CD8-positive, alpha-beta memory T cell (primary cell): ENCODE results near the gene NCS1. TPM values are rescaled to one million over a fixed set of nuclear protein-coding genes. Genes with fewer than 3 reads are reported as not detected.
A peak's percentile ranks its signal among the peaks of the same experiment; 100 is the strongest.

Experiments
- CTCF ChIA-PET: fragments of 350-600 bp; sonication (Branson Sonifier 250); formaldehyde crosslinking; loops from one replicate; lab custom pipeline; 2021; ENCODE audit warnings: antibody characterized with exemption; lab: Charles Lee
- POLR2A ChIA-PET: fragments of 350-600 bp; sonication (Branson Sonifier 250); formaldehyde crosslinking; loops from one replicate; lab custom pipeline; 2021; ENCODE audit warnings: antibody characterized with exemption; lab: Charles Lee
- DNase-seq, 5 donors: peaks; one replicate each; pipeline versions ENCODE4 v3.0.0 to v3.0.0-alpha.2; 2020 to 2022; ENCODE audit warnings: mixed read lengths in 1 of 5
- H3K27ac ChIP-seq: one replicate; pipeline ENCODE4 v1.7.0; 2013; ENCODE audit warnings: low read depth, mild to moderate bottlenecking, low read length, moderate library complexity
- H3K27me3 ChIP-seq: 2 replicates; pipeline ENCODE4 v1.7.0; 2013; ENCODE audit warnings: low read length, mild to moderate bottlenecking; ENCODE audit not compliant: insufficient read depth, poor library complexity, severe bottlenecking
- H3K36me3 ChIP-seq: 2 replicates; pipeline ENCODE4 v1.7.0; 2013; ENCODE audit warnings: mild to moderate bottlenecking, low read length, moderate library complexity; ENCODE audit not compliant: insufficient read depth
- H3K4me1 ChIP-seq: 2 replicates; pipeline ENCODE4 v1.7.0; 2013; ENCODE audit warnings: mild to moderate bottlenecking, low read length, moderate library complexity; ENCODE audit not compliant: insufficient read depth
- H3K4me3 ChIP-seq: 2 replicates; pipeline ENCODE4 v1.7.0; 2013; ENCODE audit warnings: mild to moderate bottlenecking, low read length
- H3K9me3 ChIP-seq: 2 replicates; pipeline ENCODE4 v1.7.0; 2013; ENCODE audit warnings: mild to moderate bottlenecking, low read length
- H3K27ac Mint-ChIP-seq, 8 donors: one replicate each; pipeline ENCODE4 v1.8.0; 2020 to 2021; ENCODE audit warnings: mixed read lengths in 8 of 8, mild to moderate bottlenecking in 6 of 8, inconsistent platforms in 3 of 8, moderate library complexity in 3 of 8
- H3K27me3 Mint-ChIP-seq, 2 donors: one replicate each; pipeline ENCODE4 v1.8.0; 2020 to 2021; ENCODE audit warnings: mixed read lengths in 2 of 2, mild to moderate bottlenecking in 1 of 2, moderate library complexity in 1 of 2
- H3K36me3 Mint-ChIP-seq, 3 donors: one replicate each; pipeline ENCODE4 v1.8.0; 2020 to 2021; ENCODE audit warnings: mixed read lengths in 3 of 3, inconsistent platforms in 1 of 3, mild to moderate bottlenecking in 1 of 3
- H3K4me1 Mint-ChIP-seq, 3 donors: one replicate each; pipeline ENCODE4 v1.8.0; 2020 to 2021; ENCODE audit warnings: mixed read lengths in 3 of 3, inconsistent platforms in 1 of 3, mild to moderate bottlenecking in 1 of 3
- H3K4me3 Mint-ChIP-seq, 7 donors: one replicate each; pipeline ENCODE4 v1.8.0; 2020 to 2021; ENCODE audit warnings: mixed read lengths in 7 of 7, mild to moderate bottlenecking in 6 of 7, moderate library complexity in 4 of 7, inconsistent platforms in 2 of 7
- H3K9me3 Mint-ChIP-seq, 5 donors: one replicate each; pipeline ENCODE4 v1.8.0; 2020 to 2022; ENCODE audit warnings: mixed read lengths in 5 of 5, mild to moderate bottlenecking in 3 of 5, moderate library complexity in 2 of 5, inconsistent platforms in 1 of 5
- polyA plus RNA-seq: library from polyadenylated mRNA; unstranded; fragments of 300-500 nt; fragmentation: Illumina TruSeq; gene quantifications from one replicate; pipeline ENCODE4 v1.2.3, GENCODE V29; 2021
- total RNA-seq, 2 experiments: library from RNA; stranded (reverse); gene quantifications; one replicate each; pipeline ENCODE4 v1.2.3, GENCODE V29; 2021

The NCS1 gene
- total and polyA plus RNA-seq, 3 experiments from 2014 or later: 0.54 to 24.3 (median 23.6) TPM

GRCh38 chr9:130129432-130130061, 42.7 kb upstream of the NCS1 start:
- H3K36me3 Mint-ChIP-seq: peaks cover 0 to 45% (median 8%) of the 10 kb centered on the region in 3 donors
- Histone ChIP-seq H3K9me3 (no peaks in the 10 kb centered on the region), H3K27ac (peak overlapping the region; percentile 93), H3K27me3 (no peaks in the 10 kb centered on the region), H3K4me1 (peaks cover 56% of the 10 kb centered on the region), H3K4me3 (peak overlapping the region; percentile 40), H3K36me3 (peaks cover 7% of the 10 kb centered on the region)
- H3K27ac Mint-ChIP-seq: peak overlapping the region; percentile 99 to 100 (median 100)
- H3K9me3 Mint-ChIP-seq: no peaks in the 10 kb centered on the region
- peak in 2 of 5 donors; percentile 6 to 12 for DNase-seq
- CTCF ChIA-PET: interaction anchor here (1.7 to 2.4 kb wide), 2 partner anchors 9 to 22 kb away, joined by 4 to 18 read pairs; no protein-coding TSS in a partner anchor
- H3K4me3 Mint-ChIP-seq: peak overlapping the region; percentile 77 to 94 (median 86)
- H3K27me3 Mint-ChIP-seq: peaks cover 0 to 4% of the 10 kb centered on the region in 2 donors
- H3K4me1 Mint-ChIP-seq: peaks cover 61 to 70% (median 63%) of the 10 kb centered on the region in 3 donors
- POLR2A ChIA-PET: no interaction called here

- H3K27ac ChIP-seq: no peak overlapping the region
- Mint-ChIP-seq H3K9me3 (no peaks in the 10 kb centered on the region), H3K36me3 (peaks cover 12 to 56% (median 13%) of the 10 kb centered on the region in 3 donors), H3K27me3 (peaks cover 0 to 4% of the 10 kb centered on the region in 2 donors), H3K27ac (peak overlapping the region in 6 of 8 donors; percentile 40 to 100 (median 88)), H3K4me3 (peak overlapping the region in 1 of 7 donors; percentile 70), H3K4me1 (peaks cover 61 to 74% (median 65%) of the 10 kb centered on the region in 3 donors)
- no peaks in the 10 kb centered on the region for H3K27me3 ChIP-seq
- no peak overlapping the region for H3K4me3 ChIP-seq
- DNase-seq: no peak
- H3K36me3 ChIP-seq: peaks cover 15% of the 10 kb centered on the region
- no peaks in the 10 kb centered on the region for H3K9me3 ChIP-seq
- ChIA-PET POLR2A (no interaction called here), CTCF (no interaction called here)
- H3K4me1 ChIP-seq: peaks cover 46% of the 10 kb centered on the region
These were observed 39.5 kb upstream of the NCS1 start for GRCh38 chr9:130132746-130133145.

- Histone ChIP-seq H3K27me3 (no peaks in the 10 kb centered on the region), H3K36me3 (peaks cover 8% of the 10 kb centered on the region), H3K9me3 (no peaks in the 10 kb centered on the region), H3K4me3 (no peak overlapping the region), H3K4me1 (peaks cover 21% of the 10 kb centered on the region), H3K27ac (no peak overlapping the region)
- no peak for DNase-seq
- peak overlapping the region in 2 of 8 donors; percentile 42 to 48 for H3K27ac Mint-ChIP-seq
- H3K9me3 Mint-ChIP-seq: no peaks in the 10 kb centered on the region
- peaks cover 8 to 38% (median 17%) of the 10 kb centered on the region in 3 donors for H3K36me3 Mint-ChIP-seq
- H3K27me3 Mint-ChIP-seq: no peaks in the 10 kb centered on the region
- H3K4me1 Mint-ChIP-seq: peaks cover 35 to 58% (median 36%) of the 10 kb centered on the region in 3 donors
- ChIA-PET CTCF (no interaction called here), POLR2A (no interaction called here)
- H3K4me3 Mint-ChIP-seq: no peak overlapping the region
These were observed 35.0 kb upstream of the NCS1 start for GRCh38 chr9:130137081-130137640.

- peak overlapping the region in 2 of 8 donors; percentile 42 to 48 for H3K27ac Mint-ChIP-seq
- H3K9me3 ChIP-seq: no peaks in the 10 kb centered on the region
- no peaks in the 10 kb centered on the region for H3K9me3 Mint-ChIP-seq
- no peak overlapping the region for H3K27ac ChIP-seq
- no peak for DNase-seq
- H3K4me1 Mint-ChIP-seq: peaks cover 30 to 54% (median 36%) of the 10 kb centered on the region in 3 donors
- ChIA-PET CTCF (no interaction called here), POLR2A (no interaction called here)
- H3K4me1 ChIP-seq: peaks cover 19% of the 10 kb centered on the region
- H3K36me3 Mint-ChIP-seq: peaks cover 8 to 38% (median 17%) of the 10 kb centered on the region in 3 donors
- no peaks in the 10 kb centered on the region for H3K27me3 Mint-ChIP-seq
- H3K4me3 Mint-ChIP-seq: no peak overlapping the region
- no peaks in the 10 kb centered on the region for H3K27me3 ChIP-seq
- H3K4me3 ChIP-seq: no peak overlapping the region
- peaks cover 8% of the 10 kb centered on the region for H3K36me3 ChIP-seq
These were observed 34.5 kb upstream of the NCS1 start for GRCh38 chr9:130137641-130138081.

- Mint-ChIP-seq H3K27ac (peak overlapping the region in 3 of 8 donors; percentile 43 to 48 (median 47)), H3K4me3 (no peak overlapping the region), H3K36me3 (peaks cover 7 to 32% (median 17%) of the 10 kb centered on the region in 3 donors), H3K9me3 (no peaks in the 10 kb centered on the region), H3K27me3 (no peaks in the 10 kb centered on the region), H3K4me1 (peaks cover 27 to 48% (median 30%) of the 10 kb centered on the region in 3 donors)
- no peak for DNase-seq
- Histone ChIP-seq H3K36me3 (peaks cover 8% of the 10 kb centered on the region), H3K4me1 (peaks cover 19% of the 10 kb centered on the region), H3K27me3 (peaks cover 1% of the 10 kb centered on the region), H3K27ac (no peak overlapping the region), H3K9me3 (no peaks in the 10 kb centered on the region), H3K4me3 (no peak overlapping the region)
- CTCF ChIA-PET: interaction anchor here (1.0 kb wide), 1 partner anchor 10 kb away, joined by 4 read pairs; no protein-coding TSS in a partner anchor
- POLR2A ChIA-PET: interaction anchor here (0.5 kb wide), 1 partner anchor 15 kb away, joined by 4 read pairs; no protein-coding TSS in a partner anchor
These were observed 34.0 kb upstream of the NCS1 start for GRCh38 chr9:130138171-130138653.

- H3K36me3 Mint-ChIP-seq: peaks cover 6 to 29% (median 17%) of the 10 kb centered on the region in 3 donors
- H3K27me3 ChIP-seq: peaks cover 7% of the 10 kb centered on the region
- H3K4me1 ChIP-seq: peaks cover 24% of the 10 kb centered on the region
- peaks cover 8% of the 10 kb centered on the region for H3K36me3 ChIP-seq
- no peak overlapping the region for H3K4me3 ChIP-seq
- no peaks in the 10 kb centered on the region for H3K9me3 ChIP-seq
- H3K4me3 Mint-ChIP-seq: no peak overlapping the region
- DNase-seq: no peak
- peaks cover 31 to 49% (median 32%) of the 10 kb centered on the region in 3 donors for H3K4me1 Mint-ChIP-seq
- no peak overlapping the region for H3K27ac ChIP-seq
- H3K27me3 Mint-ChIP-seq: peaks cover 2 to 4% of the 10 kb centered on the region in 2 donors
- H3K9me3 Mint-ChIP-seq: no peaks in the 10 kb centered on the region
- peak overlapping the region in 3 of 8 donors; percentile 43 to 47 (median 45) for H3K27ac Mint-ChIP-seq
- POLR2A ChIA-PET: interaction anchor here (0.5 kb wide), 1 partner anchor 14 kb away, joined by 4 read pairs; no protein-coding TSS in a partner anchor
- CTCF ChIA-PET: interaction anchor here (1.0 kb wide), 1 partner anchor 10 kb away, joined by 4 read pairs; no protein-coding TSS in a partner anchor
These were observed 33.4 kb upstream of the NCS1 start for GRCh38 chr9:130138791-130139190.

GRCh38 chr9:130139251-130139650, 33.0 kb upstream of the NCS1 start:
- H3K27ac Mint-ChIP-seq: peak overlapping the region in 3 of 8 donors; percentile 40 to 47 (median 45)
- Histone ChIP-seq H3K36me3 (peaks cover 8% of the 10 kb centered on the region), H3K27ac (no peak overlapping the region), H3K9me3 (no peaks in the 10 kb centered on the region), H3K4me1 (peaks cover 27% of the 10 kb centered on the region), H3K27me3 (peaks cover 8% of the 10 kb centered on the region), H3K4me3 (no peak overlapping the region)
- ChIA-PET CTCF (no interaction called here), POLR2A (no interaction called here)
- DNase-seq: no peak
- peaks cover 35 to 53% (median 35%) of the 10 kb centered on the region in 3 donors for H3K4me1 Mint-ChIP-seq
- H3K9me3 Mint-ChIP-seq: no peaks in the 10 kb centered on the region
- no peak overlapping the region for H3K4me3 Mint-ChIP-seq
- H3K36me3 Mint-ChIP-seq: peaks cover 6 to 26% (median 17%) of the 10 kb centered on the region in 3 donors
- H3K27me3 Mint-ChIP-seq: peaks cover 5 to 8% of the 10 kb centered on the region in 2 donors
